HUES6 (cell line): ENCODE measurements around the gene ZBTB49.

Experiments used
- H3K27ac ChIP-seq: 2 replicates; pipeline ENCODE4 v1.7.0; 2013; ENCODE audit warnings: low read depth, mild to moderate bottlenecking, low read length, inconsistent platforms
- H3K27me3 ChIP-seq: 2 replicates; pipeline ENCODE4 v1.6.1; 2013; ENCODE audit warnings: low read length; ENCODE audit not compliant: control insufficient read depth, insufficient read depth
- H3K36me3 ChIP-seq: 2 replicates; pipeline ENCODE4 v1.6.1; 2013; ENCODE audit warnings: low read length; ENCODE audit not compliant: control insufficient read depth, insufficient read depth
- H3K4me1 ChIP-seq: 2 replicates; pipeline ENCODE4 v1.6.1; 2013; ENCODE audit warnings: low read length; ENCODE audit not compliant: control insufficient read depth, insufficient read depth
- H3K4me3 ChIP-seq: 2 replicates; pipeline ENCODE4 v1.5.1; 2013; ENCODE audit warnings: low read depth, low read length
- H3K9ac ChIP-seq: one replicate; pipeline ENCODE4 v1.6.1; 2013; ENCODE audit warnings: mild to moderate bottlenecking, low read length
- H3K9me3 ChIP-seq: 2 replicates; pipeline ENCODE4 v1.6.1; 2013; ENCODE audit warnings: low read depth, low read length; ENCODE audit not compliant: control insufficient read depth, insufficient read depth

Gene ZBTB49

GRCh38 chr4:4325321-4325720 is 35.3 kb downstream of the ZBTB49 start:
- Histone ChIP-seq H3K9ac (no peak overlapping the region), H3K4me1 (peaks cover 6% of the 10 kb centered on the region), H3K4me3 (no peak overlapping the region), H3K27ac (no peak overlapping the region), H3K36me3 (peaks cover 22% of the 10 kb centered on the region), H3K9me3 (no peaks in the 10 kb centered on the region), H3K27me3 (no peaks in the 10 kb centered on the region)

DNA sequence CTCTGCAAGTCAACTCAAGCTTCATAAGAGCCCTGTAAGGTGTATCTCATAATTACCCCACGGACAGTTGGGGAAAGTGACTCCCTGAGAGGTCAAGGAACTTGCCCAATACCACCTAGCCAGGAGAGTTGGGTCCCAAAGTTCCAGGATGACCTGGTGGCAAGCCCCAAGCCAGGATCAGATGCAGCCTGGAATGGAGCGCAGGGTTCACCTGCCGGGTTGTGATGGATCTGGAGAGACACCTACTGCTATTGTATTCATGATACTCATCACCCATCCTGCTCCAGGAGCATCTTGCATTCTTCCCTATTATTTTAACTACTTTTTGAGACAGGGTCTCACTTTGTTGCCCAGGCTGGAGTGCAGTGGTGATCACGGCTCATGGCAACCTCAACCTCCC is 36.1 kb downstream of the ZBTB49 start:
- peaks cover 6% of the 10 kb centered on the region for H3K4me1 ChIP-seq
- no peak overlapping the region for H3K9ac ChIP-seq
- H3K36me3 ChIP-seq = peaks cover 13% of the 10 kb centered on the region
- H3K27ac ChIP-seq = no peak overlapping the region
- H3K9me3 ChIP-seq = no peaks in the 10 kb centered on the region
- no peak overlapping the region for H3K4me3 ChIP-seq
- no peaks in the 10 kb centered on the region for H3K27me3 ChIP-seq

- H3K36me3 ChIP-seq = peaks cover under 1% of the 10 kb centered on the region; the same call in 1 of the 2 replicates
- H3K4me3 ChIP-seq = no peak overlapping the region
- H3K9me3 ChIP-seq = no peaks in the 10 kb centered on the region
- no peak overlapping the region for H3K27ac ChIP-seq
- H3K4me1 ChIP-seq = peaks cover 6% of the 10 kb centered on the region
- H3K9ac ChIP-seq = no peak overlapping the region
- H3K27me3 ChIP-seq = no peaks in the 10 kb centered on the region
Measured at GRCh38 chr4:4327652-4328121, 37.6 kb downstream of the ZBTB49 start.

- Histone ChIP-seq H3K27ac (no peak overlapping the region), H3K36me3 (no peaks in the 10 kb centered on the region), H3K4me3 (no peak overlapping the region), H3K9me3 (no peaks in the 10 kb centered on the region), H3K9ac (no peak overlapping the region), H3K4me1 (peaks cover 6% of the 10 kb centered on the region), H3K27me3 (no peaks in the 10 kb centered on the region)
Measured at GRCh38 chr4:4328206-4328605, 38.2 kb downstream of the ZBTB49 start.

DNA sequence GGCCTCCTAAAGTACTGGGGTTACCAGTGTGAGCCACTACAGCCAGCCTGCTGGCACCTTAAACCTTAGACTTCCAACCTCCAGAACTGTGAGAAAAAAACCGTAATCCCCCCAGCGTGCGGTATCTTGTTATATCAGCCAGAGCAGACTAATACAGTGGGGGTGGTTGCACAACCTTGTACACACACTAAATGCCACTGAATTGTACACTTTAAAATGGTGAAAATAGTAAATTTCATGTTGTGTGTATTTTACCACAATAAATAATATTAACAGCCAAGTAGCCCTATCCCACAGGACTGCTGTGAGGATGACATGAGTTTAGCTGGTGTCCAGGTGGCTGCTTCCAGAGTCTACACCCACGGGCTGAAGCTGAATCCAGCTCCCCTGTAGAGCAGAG is 38.8 kb downstream of the ZBTB49 start:
- peaks cover 4% of the 10 kb centered on the region for H3K4me1 ChIP-seq
- H3K36me3 ChIP-seq = no peaks in the 10 kb centered on the region
- no peaks in the 10 kb centered on the region for H3K27me3 ChIP-seq
- H3K9ac ChIP-seq = no peak overlapping the region
- H3K9me3 ChIP-seq = no peaks in the 10 kb centered on the region
- no peak overlapping the region for H3K27ac ChIP-seq
- no peak overlapping the region for H3K4me3 ChIP-seq

- Histone ChIP-seq H3K36me3 (no peaks in the 10 kb centered on the region), H3K9me3 (no peaks in the 10 kb centered on the region), H3K4me3 (no peak overlapping the region), H3K27ac (no peak overlapping the region), H3K27me3 (no peaks in the 10 kb centered on the region), H3K9ac (no peak overlapping the region), H3K4me1 (no peaks in the 10 kb centered on the region)
Measured at GRCh38 chr4:4329496-4329895, 39.4 kb downstream of the ZBTB49 start.

- H3K27me3 ChIP-seq = no peaks in the 10 kb centered on the region; the same call in 1 of the 2 replicates
- H3K27ac ChIP-seq = no peak overlapping the region
- H3K9ac ChIP-seq = no peak overlapping the region
- H3K4me1 ChIP-seq = no peaks in the 10 kb centered on the region
- H3K9me3 ChIP-seq = no peaks in the 10 kb centered on the region
- H3K36me3 ChIP-seq = no peaks in the 10 kb centered on the region
- no peak overlapping the region for H3K4me3 ChIP-seq
Measured at GRCh38 chr4:4330794-4331193, 40.7 kb downstream of the ZBTB49 start.

GRCh38 chr4:4332529-4332928 is 42.5 kb downstream of the ZBTB49 start:
- H3K4me1 ChIP-seq = no peaks in the 10 kb centered on the region
- H3K36me3 ChIP-seq = no peaks in the 10 kb centered on the region
- no peak overlapping the region for H3K9ac ChIP-seq
- H3K4me3 ChIP-seq = no peak overlapping the region
- H3K27me3 ChIP-seq = no peaks in the 10 kb centered on the region; the same call in 1 of the 2 replicates
- H3K9me3 ChIP-seq = no peaks in the 10 kb centered on the region
- H3K27ac ChIP-seq = no peak overlapping the region

GRCh38 chr4:4333265-4333706 is 43.2 kb downstream of the ZBTB49 start:
- Histone ChIP-seq H3K36me3 (no peaks in the 10 kb centered on the region), H3K9ac (no peak overlapping the region), H3K4me3 (no peak overlapping the region), H3K27ac (no peak overlapping the region), H3K9me3 (no peaks in the 10 kb centered on the region), H3K4me1 (no peaks in the 10 kb centered on the region), H3K27me3 (no peaks in the 10 kb centered on the region; the same call in 1 of the 2 replicates)

DNA sequence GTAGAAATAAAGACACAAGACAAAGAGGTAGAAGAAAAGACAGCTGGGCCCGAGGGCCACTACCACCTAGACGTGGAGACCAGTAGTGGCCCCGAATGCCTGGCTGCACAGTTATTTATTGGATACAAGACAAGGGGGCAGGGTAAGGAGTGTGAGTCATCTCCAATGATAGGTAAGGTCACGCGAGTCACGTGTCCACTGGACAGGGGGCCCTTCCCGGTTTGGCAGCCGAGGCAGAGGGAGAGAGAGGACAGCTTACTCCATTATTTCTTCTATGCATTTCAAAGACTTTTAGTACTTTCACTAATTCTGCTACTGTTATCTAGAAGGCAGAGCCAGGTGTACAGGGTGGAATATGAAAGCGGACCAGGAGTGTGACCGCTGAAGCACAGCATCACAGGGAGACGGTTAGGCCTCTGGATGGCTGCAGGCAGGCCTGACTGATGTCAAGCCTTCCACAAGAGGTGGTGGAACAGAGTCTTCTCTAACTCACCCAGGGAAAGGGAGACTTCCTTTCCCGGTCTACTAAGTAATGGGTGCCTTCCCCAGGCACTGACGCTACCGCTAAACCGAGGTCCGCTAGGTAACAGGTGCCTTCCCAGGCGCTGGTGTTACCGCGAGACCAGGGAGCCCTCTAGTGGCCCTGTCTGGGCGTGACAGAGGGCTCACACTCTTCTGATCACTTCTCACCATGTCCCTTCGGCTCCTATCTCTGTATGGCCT is 44.9 kb downstream of the ZBTB49 start:
- no peaks in the 10 kb centered on the region for H3K4me1 ChIP-seq
- H3K27me3 ChIP-seq = no peaks in the 10 kb centered on the region; the same call in 1 of the 2 replicates
- no peaks in the 10 kb centered on the region for H3K9me3 ChIP-seq
- no peaks in the 10 kb centered on the region for H3K36me3 ChIP-seq
- H3K27ac ChIP-seq = no peak overlapping the region
- H3K4me3 ChIP-seq = no peak overlapping the region
- H3K9ac ChIP-seq = no peak overlapping the region

- Histone ChIP-seq H3K9ac (no peak overlapping the region), H3K36me3 (no peaks in the 10 kb centered on the region), H3K4me3 (no peak overlapping the region), H3K9me3 (no peaks in the 10 kb centered on the region), H3K27ac (no peak overlapping the region), H3K4me1 (no peaks in the 10 kb centered on the region), H3K27me3 (peaks cover 3% of the 10 kb centered on the region; the same call in 1 of the 2 replicates)
Measured at GRCh38 chr4:4338210-4339001, 48.4 kb downstream of the ZBTB49 start.
